IPS-15b (cell line): ENCODE results near the gene LTB4R.

Source experiments
- H3K27me3 ChIP-seq: one replicate; pipeline ENCODE4 v1.6.1; 2013; ENCODE audit warnings: low read length; ENCODE audit not compliant: control insufficient read depth, insufficient read depth
- H3K36me3 ChIP-seq: one replicate; pipeline ENCODE4 v1.6.1; 2013; ENCODE audit warnings: low read length; ENCODE audit not compliant: control insufficient read depth, insufficient read depth
- H3K4me1 ChIP-seq: one replicate; pipeline ENCODE4 v1.6.1; 2013; ENCODE audit warnings: mild to moderate bottlenecking, low read length; ENCODE audit not compliant: control insufficient read depth, insufficient read depth
- H3K4me3 ChIP-seq: one replicate; pipeline ENCODE4 v1.5.1; 2013; ENCODE audit warnings: low read depth, low read length
- H3K9ac ChIP-seq: one replicate; pipeline ENCODE4 v1.6.1; 2013; ENCODE audit warnings: low read depth, mild to moderate bottlenecking, low read length
- H3K9me3 ChIP-seq: one replicate; pipeline ENCODE4 v1.6.1; 2013; ENCODE audit warnings: mild to moderate bottlenecking, low read length; ENCODE audit not compliant: control insufficient read depth, insufficient read depth

Gene LTB4R

DNA sequence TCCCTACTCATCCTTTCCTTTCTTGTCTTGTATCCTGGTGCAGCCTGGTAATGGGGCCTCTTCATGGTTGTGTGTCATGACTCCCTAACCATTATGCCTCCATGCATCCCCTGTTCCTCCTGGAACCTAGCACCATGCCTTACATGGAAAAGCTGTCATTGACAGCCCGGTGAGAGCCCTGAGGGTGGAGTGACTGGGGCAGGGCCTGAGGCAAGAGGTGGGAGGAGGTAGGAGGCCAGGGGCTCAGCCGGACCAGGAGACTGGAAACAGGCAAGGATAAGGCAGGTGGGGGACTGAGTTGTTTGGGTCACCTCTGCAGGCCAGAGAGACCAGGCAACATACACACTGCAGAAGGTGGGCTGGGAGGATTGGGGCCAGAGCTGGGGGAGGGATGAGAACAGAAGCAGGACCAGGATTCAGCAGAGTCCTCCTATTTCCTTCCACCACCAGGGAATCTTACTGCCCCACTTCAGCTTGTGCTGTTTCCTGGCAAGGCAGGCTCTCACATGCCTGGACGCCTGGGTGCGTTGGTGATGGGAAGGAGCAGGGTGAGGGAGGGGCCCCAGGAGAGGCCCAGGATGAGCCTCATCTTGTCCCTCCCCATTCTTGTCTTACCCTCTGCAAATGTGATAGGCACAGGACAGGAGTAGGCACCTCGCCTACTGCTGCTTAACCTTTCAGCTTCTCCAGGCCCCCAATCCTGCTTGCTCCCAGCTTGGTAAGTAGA, 1.6 kb upstream of the LTB4R start, which contains the start of gene LTB4R2:
Gene LTB4R2, plus strand, starts transcription at position 603 of the 727 bp plus-strand sequence. CDS start 525 bp downstream, outside the sequence.
- peaks cover 20% of the 10 kb centered on the region for H3K36me3 ChIP-seq
- H3K9me3 ChIP-seq: no peaks in the 10 kb centered on the region
- H3K4me1 ChIP-seq: no peaks in the 10 kb centered on the region
- H3K4me3 ChIP-seq: no peak within 1 kb of the TSS
- H3K9ac ChIP-seq: no peak within 1 kb of the TSS
- H3K27me3 ChIP-seq: no peaks in the 10 kb centered on the region

GRCh38 chr14:24310265-24310645, 1.0 kb upstream of the LTB4R start:
- no peak overlapping the region for H3K4me3 ChIP-seq
- no peaks in the 10 kb centered on the region for H3K27me3 ChIP-seq
- H3K4me1 ChIP-seq: no peaks in the 10 kb centered on the region
- H3K9me3 ChIP-seq: no peaks in the 10 kb centered on the region
- peaks cover 16% of the 10 kb centered on the region for H3K36me3 ChIP-seq
- H3K9ac ChIP-seq: no peak overlapping the region

- Histone ChIP-seq H3K36me3 (peaks cover 7% of the 10 kb centered on the region), H3K4me3 (no peak overlapping the region), H3K9ac (no peak overlapping the region), H3K27me3 (peaks cover 3% of the 10 kb centered on the region), H3K4me1 (no peaks in the 10 kb centered on the region), H3K9me3 (no peaks in the 10 kb centered on the region)
These were observed 724 bp downstream of the LTB4R start for GRCh38 chr14:24311837-24312615.

DNA sequence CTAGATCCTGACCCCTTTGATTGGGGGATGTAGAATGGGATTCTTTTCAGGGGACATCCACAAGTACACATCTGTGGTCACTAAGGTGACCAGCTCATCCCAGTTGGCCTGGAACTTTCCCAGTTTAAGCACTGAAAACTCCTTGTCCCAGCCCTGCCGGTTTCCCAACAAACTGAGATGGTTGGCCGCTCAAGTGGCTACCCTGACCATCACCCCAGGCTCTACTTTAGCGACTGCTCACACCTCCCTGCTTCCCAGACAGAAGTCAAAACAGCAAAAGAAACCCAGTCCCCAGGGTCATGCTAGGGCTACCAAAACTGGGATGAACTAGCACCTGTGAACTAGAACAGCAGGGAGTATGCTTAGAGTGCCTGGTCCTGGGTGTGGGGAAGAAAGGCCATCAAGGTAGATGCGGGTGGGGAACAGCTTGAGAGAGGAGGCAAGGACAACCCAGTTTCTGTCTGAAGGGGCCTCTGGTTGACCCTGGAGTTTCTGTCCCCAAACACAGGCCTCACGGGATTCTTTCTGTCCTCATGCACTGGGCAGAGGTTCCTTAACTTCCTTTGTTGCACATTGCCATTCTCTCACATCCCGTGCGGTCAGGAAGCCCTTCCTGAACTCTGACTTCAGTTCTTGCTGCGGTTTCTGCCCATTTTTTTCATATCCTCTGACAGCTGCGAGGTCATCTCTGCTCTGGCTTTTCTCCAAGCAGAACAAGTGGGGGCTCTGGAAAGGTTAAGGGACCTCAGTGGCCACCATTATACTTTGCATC, 1.6 kb downstream of the LTB4R start:
- peaks cover 12% of the 10 kb centered on the region for H3K27me3 ChIP-seq
- H3K4me1 ChIP-seq: no peaks in the 10 kb centered on the region
- H3K4me3 ChIP-seq: no peak overlapping the region

DNA sequence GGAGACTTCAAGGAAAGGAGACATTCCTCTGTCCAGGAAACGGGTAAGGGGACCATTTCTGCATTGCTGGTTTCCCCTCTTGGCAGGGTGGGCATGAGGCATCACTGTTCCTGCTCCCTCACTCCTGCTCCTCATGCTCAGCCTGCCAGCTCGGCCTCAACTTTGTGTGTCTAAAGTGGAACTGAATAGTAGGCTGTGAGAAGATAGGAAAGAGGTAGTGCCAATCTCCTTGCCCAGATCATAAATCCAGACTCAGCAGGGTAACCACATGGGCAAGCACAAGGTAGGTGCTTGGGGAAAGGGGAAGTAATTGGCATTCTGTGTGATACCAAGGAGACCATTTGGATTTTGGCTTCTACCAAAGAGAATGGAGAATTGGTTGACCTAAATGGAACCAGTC, 2.6 kb downstream of the LTB4R start:
- Histone ChIP-seq H3K9ac (no peak overlapping the region), H3K4me3 (no peak overlapping the region), H3K27me3 (peaks cover 21% of the 10 kb centered on the region), H3K36me3 (peaks cover 10% of the 10 kb centered on the region), H3K9me3 (no peaks in the 10 kb centered on the region), H3K4me1 (no peaks in the 10 kb centered on the region)

More for the DNA sequence above, 1.6 kb downstream of the LTB4R start:
- Histone ChIP-seq H3K9me3 (no peaks in the 10 kb centered on the region), H3K36me3 (peaks cover 8% of the 10 kb centered on the region), H3K9ac (no peak overlapping the region)

DNA sequence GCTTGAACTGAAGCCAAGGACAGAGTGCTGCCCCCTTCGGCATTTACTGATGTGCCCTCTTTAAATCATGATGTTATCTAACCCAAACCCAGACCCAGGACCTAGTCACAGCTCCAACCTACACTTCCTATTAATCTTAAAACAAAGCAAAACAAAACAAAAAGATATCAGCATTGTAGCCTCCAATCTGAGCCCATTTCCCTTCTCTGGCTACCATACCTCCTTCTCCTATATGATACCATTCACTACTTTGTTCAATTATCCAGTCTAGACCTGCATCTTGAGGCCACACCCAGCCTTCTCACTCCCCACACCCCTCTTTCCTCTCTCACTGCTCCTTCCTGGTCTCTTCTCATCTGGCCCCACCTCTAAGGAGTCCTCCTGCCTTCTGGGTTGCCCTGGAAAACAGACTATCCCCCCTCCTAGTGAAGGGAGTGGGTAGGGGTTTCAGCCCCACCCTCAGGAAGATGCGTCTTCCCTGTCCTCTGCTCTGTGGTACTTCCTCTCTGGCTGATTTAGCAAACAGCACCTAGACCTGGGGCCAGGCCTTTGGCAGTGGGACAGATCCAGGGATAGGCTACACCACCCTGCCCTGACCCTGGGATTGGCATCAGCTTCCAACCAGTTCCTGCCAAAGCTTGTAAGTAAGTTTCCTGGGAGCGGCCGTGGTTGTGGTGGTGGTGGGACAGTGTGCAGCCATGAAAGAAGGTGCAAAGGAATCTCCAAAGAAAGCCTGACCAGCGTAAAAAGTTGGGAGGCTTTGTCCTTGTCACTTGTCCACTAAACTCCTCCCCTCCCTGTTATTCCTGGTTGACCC, 3.3 kb downstream of the LTB4R start:
- Histone ChIP-seq H3K27me3 (peaks cover 25% of the 10 kb centered on the region), H3K4me1 (no peaks in the 10 kb centered on the region), H3K9ac (no peak overlapping the region), H3K36me3 (peaks cover 10% of the 10 kb centered on the region), H3K9me3 (no peaks in the 10 kb centered on the region), H3K4me3 (no peak overlapping the region)

DNA sequence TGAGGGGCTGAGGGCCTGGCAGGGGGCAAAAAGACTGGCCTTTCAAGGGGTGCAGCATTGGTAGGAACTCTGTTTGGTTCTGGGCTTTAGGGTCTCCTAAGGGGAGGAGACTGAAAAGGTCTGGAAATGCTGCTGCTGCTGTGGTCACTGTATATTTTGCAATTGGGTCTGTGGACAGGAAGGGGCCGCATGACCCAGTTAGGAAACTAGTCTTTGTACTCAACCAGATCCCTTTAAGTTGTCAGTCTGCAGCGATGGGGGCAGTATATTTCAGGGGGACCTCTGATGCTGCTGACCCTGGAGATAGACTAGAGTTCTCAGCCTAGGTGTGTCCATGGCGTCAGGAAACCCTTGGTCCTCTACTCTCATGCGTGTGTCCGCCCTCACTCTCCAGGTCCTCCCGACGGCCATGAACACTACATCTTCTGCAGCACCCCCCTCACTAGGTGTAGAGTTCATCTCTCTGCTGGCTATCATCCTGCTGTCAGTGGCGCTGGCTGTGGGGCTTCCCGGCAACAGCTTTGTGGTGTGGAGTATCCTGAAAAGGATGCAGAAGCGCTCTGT, 4.0 kb downstream of the LTB4R start:
- Histone ChIP-seq H3K4me1 (no peaks in the 10 kb centered on the region), H3K36me3 (peaks cover 8% of the 10 kb centered on the region), H3K4me3 (no peak overlapping the region), H3K9ac (no peak overlapping the region), H3K9me3 (no peaks in the 10 kb centered on the region), H3K27me3 (peaks cover 28% of the 10 kb centered on the region)

DNA sequence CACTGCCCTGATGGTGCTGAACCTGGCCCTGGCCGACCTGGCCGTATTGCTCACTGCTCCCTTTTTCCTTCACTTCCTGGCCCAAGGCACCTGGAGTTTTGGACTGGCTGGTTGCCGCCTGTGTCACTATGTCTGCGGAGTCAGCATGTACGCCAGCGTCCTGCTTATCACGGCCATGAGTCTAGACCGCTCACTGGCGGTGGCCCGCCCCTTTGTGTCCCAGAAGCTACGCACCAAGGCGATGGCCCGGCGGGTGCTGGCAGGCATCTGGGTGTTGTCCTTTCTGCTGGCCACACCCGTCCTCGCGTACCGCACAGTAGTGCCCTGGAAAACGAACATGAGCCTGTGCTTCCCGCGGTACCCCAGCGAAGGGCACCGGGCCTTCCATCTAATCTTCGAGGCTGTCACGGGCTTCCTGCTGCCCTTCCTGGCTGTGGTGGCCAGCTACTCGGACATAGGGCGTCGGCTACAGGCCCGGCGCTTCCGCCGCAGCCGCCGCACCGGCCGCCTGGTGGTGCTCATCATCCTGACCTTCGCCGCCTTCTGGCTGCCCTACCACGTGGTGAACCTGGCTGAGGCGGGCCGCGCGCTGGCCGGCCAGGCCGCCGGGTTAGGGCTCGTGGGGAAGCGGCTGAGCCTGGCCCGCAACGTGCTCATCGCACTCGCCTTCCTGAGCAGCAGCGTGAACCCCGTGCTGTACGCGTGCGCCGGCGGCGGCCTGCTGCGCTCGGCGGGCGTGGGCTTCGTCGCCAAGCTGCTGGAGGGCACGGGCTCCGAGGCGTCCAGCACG, 4.7 kb downstream of the LTB4R start:
- no peaks in the 10 kb centered on the region for H3K4me1 ChIP-seq
- peaks cover 2% of the 10 kb centered on the region for H3K36me3 ChIP-seq
- no peaks in the 10 kb centered on the region for H3K9me3 ChIP-seq
- no peak overlapping the region for H3K4me3 ChIP-seq
- H3K9ac ChIP-seq: no peak overlapping the region
- peaks cover 28% of the 10 kb centered on the region for H3K27me3 ChIP-seq

DNA sequence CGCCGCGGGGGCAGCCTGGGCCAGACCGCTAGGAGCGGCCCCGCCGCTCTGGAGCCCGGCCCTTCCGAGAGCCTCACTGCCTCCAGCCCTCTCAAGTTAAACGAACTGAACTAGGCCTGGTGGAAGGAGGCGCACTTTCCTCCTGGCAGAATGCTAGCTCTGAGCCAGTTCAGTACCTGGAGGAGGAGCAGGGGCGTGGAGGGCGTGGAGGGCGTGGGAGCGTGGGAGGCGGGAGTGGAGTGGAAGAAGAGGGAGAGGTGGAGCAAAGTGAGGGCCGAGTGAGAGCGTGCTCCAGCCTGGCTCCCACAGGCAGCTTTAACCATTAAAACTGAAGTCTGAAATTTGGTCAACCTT, 5.3 kb downstream of the LTB4R start:
- no peaks in the 10 kb centered on the region for H3K4me1 ChIP-seq
- no peak overlapping the region for H3K9ac ChIP-seq
- no peak overlapping the region for H3K4me3 ChIP-seq
- H3K36me3 ChIP-seq: peaks cover 2% of the 10 kb centered on the region
- no peaks in the 10 kb centered on the region for H3K9me3 ChIP-seq
- H3K27me3 ChIP-seq: peaks cover 28% of the 10 kb centered on the region

DNA sequence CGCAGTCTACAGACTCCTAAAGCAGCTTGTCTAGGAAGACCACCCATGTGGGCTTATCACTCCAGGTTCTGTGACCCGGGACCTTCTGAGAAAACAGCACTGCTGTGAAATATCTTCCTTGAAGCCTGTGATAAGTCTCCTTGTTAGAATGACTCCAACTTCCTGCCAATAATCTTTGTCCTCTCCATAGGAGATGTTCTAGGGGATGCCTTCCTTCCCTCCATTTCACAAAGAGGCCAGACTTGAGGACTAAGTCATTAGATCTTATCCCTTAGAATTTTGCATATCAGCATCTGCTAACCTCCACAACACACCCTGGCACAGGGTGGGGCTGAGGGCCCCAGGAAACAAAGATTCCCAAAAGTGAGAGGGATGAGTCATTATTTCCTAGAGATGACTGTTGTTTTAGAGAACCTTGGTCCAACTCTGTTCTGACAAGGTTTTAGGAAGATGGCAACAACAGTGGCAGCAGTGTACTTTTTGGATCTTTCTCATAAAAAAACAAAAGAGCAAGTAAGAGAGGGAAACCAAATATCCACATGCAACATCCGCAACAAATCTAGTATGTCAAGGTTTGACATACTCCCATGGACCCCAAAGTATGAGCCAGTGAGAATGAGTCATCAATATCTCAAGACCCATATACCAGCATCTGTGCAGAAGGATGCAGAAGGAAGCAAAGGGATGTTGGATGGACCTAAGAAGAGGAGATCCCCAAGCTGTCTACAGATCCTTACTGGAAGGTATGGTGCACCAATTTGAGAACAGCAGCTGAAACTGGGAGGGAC, 6.0 kb downstream of the LTB4R start:
- no peak overlapping the region for H3K4me3 ChIP-seq
- peaks cover 28% of the 10 kb centered on the region for H3K27me3 ChIP-seq
- no peak overlapping the region for H3K9ac ChIP-seq
- H3K36me3 ChIP-seq: peaks cover 2% of the 10 kb centered on the region
- H3K9me3 ChIP-seq: no peaks in the 10 kb centered on the region
- no peaks in the 10 kb centered on the region for H3K4me1 ChIP-seq
